ENCODE results near the gene WSCD1. TPM values are rescaled to one million over a fixed set of nuclear protein-coding genes. Genes with fewer than 3 reads are reported as not detected.

WSCD1 gene
- total and polyA plus RNA-seq, 2 of the 4 experiments (the other 2 are of a cell fraction), result 0.07 TPM; not detected in 1

- Histone ChIP-seq H3K4me2 (ENCODE audit: low read depth, low read length) (no peak overlapping the region), H2AK9ac (replicated peaks; ENCODE audit: low read depth, low read length, poor library complexity) (no peak overlapping the region), H2BK15ac (ENCODE audit: low read depth, low read length) (no peak overlapping the region), H4K20me1 (ENCODE audit: insufficient read depth, low read length) (no peaks in the 10 kb centered on the region), H3K56ac (ENCODE audit: extremely low read depth, insufficient read depth, low read length) (no peak overlapping the region), H3K9me3 (ENCODE audit: control insufficient read depth, insufficient read depth, low read length) (peaks cover 6% of the 10 kb centered on the region; the same call in 1 of the 2 replicates), H3K4me1 (ENCODE audit: control insufficient read depth, insufficient read depth, low read length) (no peaks in the 10 kb centered on the region), H4K5ac (ENCODE audit: low read depth, low read length) (no peak overlapping the region), H2BK20ac (ENCODE audit: low read depth, low read length) (no peak overlapping the region), H4K91ac (ENCODE audit: insufficient read depth, low read depth, low read length) (no peak overlapping the region), H3K79me1 (ENCODE audit: low read depth in 1 of 2, low read length in 2 of 2) (no peaks in the 10 kb centered on the region), H3K23ac (ENCODE audit: low read depth, low read length) (no peak overlapping the region), H3K9me1 (ENCODE audit: insufficient read depth, low read length) (no peaks in the 10 kb centered on the region), H3K18ac (ENCODE audit: low read depth, low read length) (no peak overlapping the region), H4K8ac (ENCODE audit: low read depth in 2 of 2, low read length in 2 of 2) (no peak overlapping the region), H3K27me3 (ENCODE audit: control insufficient read depth, insufficient read depth, low read length) (no peaks in the 10 kb centered on the region), H3K4me3 (ENCODE audit: insufficient read depth, low read depth, low read length) (no peak overlapping the region), H2AFZ (replicated peaks; ENCODE audit: low read length, poor library complexity) (no peak overlapping the region), H3K36me3 (ENCODE audit: control insufficient read depth, insufficient read depth, low read length) (no peaks in the 10 kb centered on the region), H3K14ac (replicated peaks; ENCODE audit: low read depth, low read length) (no peak overlapping the region), H3K27ac (ENCODE audit: insufficient read depth, low read length) (no peak overlapping the region), H2BK5ac (ENCODE audit: low read depth, low read length, poor library complexity, severe bottlenecking) (no peak overlapping the region), H2BK120ac (ENCODE audit: low read depth, low read length) (no peak overlapping the region), H3K9ac (ENCODE audit: low read depth, low read length) (no peak overlapping the region), H2AK5ac (ENCODE audit: low read depth, low read length) (no peak overlapping the region), H3K4ac (ENCODE audit: low read depth, low read length) (no peak overlapping the region)
- ATAC-seq (ENCODE audit: low read depth) (no peak), DNase-seq (no peak)
- CTCF ChIA-PET, result no interaction called here
- WGBS, 2 experiments (ENCODE audit: extremely low coverage in 2 of 2, insufficient read length in 1 of 2), result 29% methylated on average over 3 of the region's 12 CpGs; no CpG with 5 or more reads in 1 of the 2 experiments
- in situ Hi-C loops (cut with MboI; ENCODE audit: low sequenced_read_pairs), result no loop called here
- TF ChIP-seq CTCF (conservative IDR thresholded peaks at IDR 0.05; ENCODE audit: low read depth, low read length), result no peak
- dilution Hi-C loops (cut with HindIII; ENCODE audit: low sequenced_read_pairs, unreplicated experiment), result no loop called here
- BruUV-seq (replicated peaks), result no TSS peak
- POLR2A ChIA-PET (ENCODE audit: unreplicated experiment), result no interaction called here
- intact Hi-C loops (cut with micrococcal nuclease), result no loop called here
Observed at GRCh38 chr17:6027342-6028024, 42.7 kb upstream of the WSCD1 start.

Data from IMR-90 (cell line).